Heart right ventricle (tissue), 16 donors: Measurements from ENCODE around the gene SEMA4F. TPM values are rescaled to one million over a fixed set of nuclear protein-coding genes. Genes with fewer than 3 reads are reported as not detected.
"Not testable (repeated sequence)": the region's sequence is repeated elsewhere in the genome, so short reads cannot be mapped to it uniquely, and the experiment has no call there.

Experiments used
- ATAC-seq, 8 donors: fragments of 200-7000 bp; cut with Tn5 transposase; one replicate each; pipeline ENCODE4 v1.9.1; 2020; ENCODE audit warnings: mild to moderate bottlenecking in 8 of 8, moderate library complexity in 8 of 8, moderate number of reproducible peaks in 1 of 8
- DNase-seq, 2 donors: peaks; one replicate each; pipeline ENCODE4 v3.0.0-alpha.2; 2020
- H3K27ac ChIP-seq, 10 donors: fragments of 200-600 bp; sonication (generic) in 2 of 10; one replicate each; pipeline versions ENCODE4 v1.5.0 to v1.8.0; 2020 to 2022; ENCODE audit warnings: mild to moderate bottlenecking in 3 of 10
- H3K27me3 ChIP-seq, 7 donors: fragments of 200-600 bp; one replicate each; pipeline ENCODE4 v1.8.0; 2021 to 2022; ENCODE audit warnings: mild to moderate bottlenecking in 2 of 7
- H3K36me3 ChIP-seq, 9 donors: fragments of 200-600 bp; sonication (generic) in 1 of 9; one replicate each; pipeline versions ENCODE4 v1.5.0 to v1.8.0; 2020 to 2022; ENCODE audit warnings: mild to moderate bottlenecking in 2 of 9
- H3K4me1 ChIP-seq, 9 donors: fragments of 200-600 bp; sonication (generic) in 1 of 9; one replicate each; pipeline versions ENCODE4 v1.5.0 to v1.8.0; 2020 to 2022; ENCODE audit warnings: mild to moderate bottlenecking in 4 of 9
- H3K4me3 ChIP-seq, 10 donors: fragments of 200-600 bp; sonication (generic) in 2 of 10; one replicate each; pipeline versions ENCODE4 v1.5.0 to v1.8.0; 2020 to 2022; ENCODE audit warnings: mild to moderate bottlenecking in 7 of 10, moderate library complexity in 2 of 10
- H3K9me3 ChIP-seq, 11 donors: fragments of 200-600 bp in 10 of 11; sonication (generic) in 2 of 11; one replicate each; pipeline versions ENCODE4 v1.5.0 to v1.8.0; 2013 to 2022; ENCODE audit warnings: mild to moderate bottlenecking in 2 of 11, control low read depth in 1 of 11, moderate library complexity in 1 of 11
- WGBS, 2 donors: extraction: QIAGEN DNeasy Blood & Tissue Kit; methylation state at CpG; one replicate each; pipeline ENCODE4 v1.1.7; 2013; ENCODE audit warnings: inconsistent platforms in 1 of 2; 5-methylcytosine and 5-hydroxymethylcytosine counted together
- intact Hi-C, 10 donors: fragments of 100-400 bp; cut with DNase I; formaldehyde crosslinking; loops; one replicate each; pipeline versions ENCODE4 v1.11.1 to v1.14.2; 2022
- polyA plus RNA-seq, 2 donors: library from polyadenylated mRNA; stranded (reverse); fragments of 200-250 nt; gene quantifications; one replicate each; pipeline ENCODE4 v1.2.3, GENCODE V29; 2013
- total RNA-seq, 10 donors: library from RNA; stranded (reverse); fragmentation: NEBNext Ultra II Directional in 3 of 10; extraction: Animal tissue kit (Norgen Biotek cat#: 25700) in 3 of 10; gene quantifications; one replicate each; pipeline versions ENCODE4 v1.2.1 to v1.2.4, GENCODE V29; 2021 to 2023
- TF ChIP-seq, protein P1 (sequence below), 9 donors: fragments of 200-600 bp; sonication (generic) in 2 of 9; IDR thresholded peaks; one replicate each; pipeline versions ENCODE4 v1.5.0 to v1.8.0; 2021 to 2022; ENCODE audit warnings: antibody characterized with exemption in 9 of 9, mild to moderate bottlenecking in 5 of 9, moderate library complexity in 1 of 9
- donor health status: Arrhythmogenic right ventricular cardiomyopathy.
- donor health status: ischemic (EF 13 %, LVEDD 7.1; RV severe dilation, severe dysfunction).
- donor health status: healthy with polysubstance abuse.
- donor health status: DM: no; HTN: yes; CAD: no.
- donor health status: DM: no; HTN: no; CAD: no.
- donor health status: ischemic (EF 25% LVEDD 6.9; RV normal size, moderate dysfunction).
- donor health status: ischemic (EF 25% LVEDD 5.7; RV mildly dilated, moderate dysfunction).
- donor health status: healthy.
- donor health status: DM: yes; HTN: yes; CAD: no.
- donor health status: Ischemic cardiomyopathy.
- donor health status: ischemic (EF 35%, LVEDD 5.7; RV mildly dilated, moderate dysfunction).
- donor health status: nonischemic (EF 11% LVEDD 7.7; RV severe dilation, severe dysfunction).
- donor health status: DM: yes; HTN: yes; CAD: no.
- donor health status: PGD.
- donor health status: ischemic (EF 29% LVEDD 5.4; RV normal size, mild dysfunction).
- donor health status: nonischemic (EF 23%, LVEDD 6.1; RV moderate dilation, normal function).

SEMA4F gene
- total and polyA plus RNA-seq, 12 donors: 1.1 to 5.1 (median 2.5) TPM

DNA sequence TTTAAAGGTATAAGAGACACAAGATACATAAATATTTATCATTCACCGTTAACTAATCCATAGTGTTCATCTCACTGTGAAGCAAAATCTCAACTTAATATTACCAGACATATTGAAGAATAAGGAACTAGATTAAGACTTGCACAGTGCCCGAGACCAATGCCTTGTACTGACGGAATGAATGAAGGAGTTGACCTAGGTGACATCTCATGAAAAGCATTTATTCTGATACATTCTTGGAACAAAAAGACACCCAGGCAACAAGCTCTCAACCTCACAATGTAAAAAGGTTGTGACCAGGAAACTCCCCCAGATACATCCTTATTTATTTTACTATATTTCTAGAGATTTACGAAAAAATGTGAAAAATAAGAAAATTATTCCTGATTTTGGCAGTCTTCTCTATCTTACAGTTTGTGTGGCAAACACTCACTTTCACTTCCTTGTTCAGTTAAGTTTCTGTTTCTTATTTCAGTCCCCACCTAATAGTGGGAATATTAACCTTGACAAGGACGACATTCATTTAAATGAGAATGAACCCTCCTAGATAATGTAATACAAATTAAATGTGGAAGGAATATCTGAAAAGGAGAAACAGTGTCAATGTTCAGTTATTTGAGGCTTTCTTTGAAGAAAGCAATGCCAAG, 34.3 kb upstream of the SEMA4F start:
- Histone ChIP-seq H3K4me3 (no peak overlapping the region), H3K4me1 (peaks cover 0 to 11% (median 0%) of the 10 kb centered on the region in 9 donors), H3K36me3 (no peaks in the 10 kb centered on the region), H3K9me3 (no peaks in the 10 kb centered on the region), H3K27me3 (peaks cover 0 to 32% (median 18%) of the 10 kb centered on the region in 7 donors), H3K27ac (no peak overlapping the region)
- TF ChIP-seq, protein P1, sequence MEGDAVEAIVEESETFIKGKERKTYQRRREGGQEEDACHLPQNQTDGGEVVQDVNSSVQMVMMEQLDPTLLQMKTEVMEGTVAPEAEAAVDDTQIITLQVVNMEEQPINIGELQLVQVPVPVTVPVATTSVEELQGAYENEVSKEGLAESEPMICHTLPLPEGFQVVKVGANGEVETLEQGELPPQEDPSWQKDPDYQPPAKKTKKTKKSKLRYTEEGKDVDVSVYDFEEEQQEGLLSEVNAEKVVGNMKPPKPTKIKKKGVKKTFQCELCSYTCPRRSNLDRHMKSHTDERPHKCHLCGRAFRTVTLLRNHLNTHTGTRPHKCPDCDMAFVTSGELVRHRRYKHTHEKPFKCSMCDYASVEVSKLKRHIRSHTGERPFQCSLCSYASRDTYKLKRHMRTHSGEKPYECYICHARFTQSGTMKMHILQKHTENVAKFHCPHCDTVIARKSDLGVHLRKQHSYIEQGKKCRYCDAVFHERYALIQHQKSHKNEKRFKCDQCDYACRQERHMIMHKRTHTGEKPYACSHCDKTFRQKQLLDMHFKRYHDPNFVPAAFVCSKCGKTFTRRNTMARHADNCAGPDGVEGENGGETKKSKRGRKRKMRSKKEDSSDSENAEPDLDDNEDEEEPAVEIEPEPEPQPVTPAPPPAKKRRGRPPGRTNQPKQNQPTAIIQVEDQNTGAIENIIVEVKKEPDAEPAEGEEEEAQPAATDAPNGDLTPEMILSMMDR (IDR thresholded peaks at IDR 0.05): no peak
- ATAC-seq (no peak), DNase-seq (no peak)
- WGBS, 2 donors: 85 to 86% methylated on average over 5 of the region's 5 CpGs
- intact Hi-C loops: no loop called here

DNA sequence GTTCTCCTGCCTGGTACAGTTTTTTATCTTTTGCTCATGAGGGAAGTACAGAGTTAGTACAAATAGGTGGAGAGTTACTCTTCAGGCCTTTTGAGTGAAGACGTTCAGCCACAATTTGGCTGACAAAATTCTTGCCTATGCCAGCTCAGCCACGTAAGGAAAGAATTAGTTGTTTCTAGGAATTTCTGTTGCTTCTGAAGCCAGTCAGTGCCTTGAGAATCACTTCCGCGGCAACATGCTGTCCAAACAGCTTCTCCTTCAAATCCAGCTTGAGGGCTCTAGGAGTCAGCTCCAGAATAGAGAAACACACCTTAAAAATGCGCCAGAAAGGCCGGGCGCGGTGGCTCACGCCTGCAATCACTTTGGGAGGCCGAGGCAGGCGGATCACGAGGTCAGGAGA, 33.4 kb upstream of the SEMA4F start:
- no peak overlapping the region for H3K4me3 ChIP-seq
- no peak overlapping the region for H3K27ac ChIP-seq
- intact Hi-C loops: no loop called here
- H3K36me3 ChIP-seq: no peaks in the 10 kb centered on the region
- ATAC-seq (no peak), DNase-seq (no peak)
- no peaks in the 10 kb centered on the region for H3K9me3 ChIP-seq
- H3K27me3 ChIP-seq: peaks cover 0 to 25% (median 10%) of the 10 kb centered on the region in 7 donors
- TF ChIP-seq, protein P1 (IDR thresholded peaks at IDR 0.05): no peak
- 85 to 87% methylated on average over 12 of the region's 12 CpGs for WGBS, 2 donors
- peaks cover 0 to 11% (median 0%) of the 10 kb centered on the region in 9 donors for H3K4me1 ChIP-seq

DNA sequence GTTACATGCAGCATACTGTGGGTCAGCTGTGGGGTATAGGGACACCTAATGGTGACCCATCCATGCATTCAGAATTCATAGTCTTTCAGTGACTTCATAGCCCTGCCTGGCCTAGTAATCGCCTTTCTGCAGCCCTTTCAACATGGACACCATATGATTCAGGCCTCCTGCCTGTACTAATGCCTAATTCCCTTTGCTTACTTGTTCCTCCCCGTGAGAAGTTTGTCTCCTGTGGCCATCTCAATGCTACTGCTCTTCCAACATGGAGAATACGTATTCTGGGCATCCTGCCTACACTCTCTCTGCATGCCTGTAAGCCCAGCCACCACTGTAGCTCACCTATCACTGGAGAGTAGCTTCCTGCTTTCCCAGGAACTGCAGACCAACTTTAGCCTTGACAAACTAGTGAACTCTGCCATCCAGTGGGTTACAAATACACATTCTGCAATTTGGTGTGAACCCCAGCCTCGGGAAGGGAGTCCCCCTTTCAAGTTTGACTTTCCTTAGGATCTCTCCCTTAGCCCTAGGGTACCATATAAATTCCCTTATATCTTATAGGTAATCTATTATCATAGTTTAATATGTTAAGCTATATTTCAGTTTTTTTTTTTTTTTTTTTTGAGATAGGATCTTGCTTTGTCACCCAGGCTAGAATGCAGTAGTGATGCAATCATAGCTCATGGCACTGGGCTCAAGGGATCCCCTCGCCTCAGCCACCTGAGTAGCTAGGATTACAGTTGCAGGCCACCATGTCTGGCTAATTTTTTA, 28.2 kb upstream of the SEMA4F start:
- no peak overlapping the region for H3K4me3 ChIP-seq
- ATAC-seq: no peak
- intact Hi-C loops: no loop called here

DNA sequence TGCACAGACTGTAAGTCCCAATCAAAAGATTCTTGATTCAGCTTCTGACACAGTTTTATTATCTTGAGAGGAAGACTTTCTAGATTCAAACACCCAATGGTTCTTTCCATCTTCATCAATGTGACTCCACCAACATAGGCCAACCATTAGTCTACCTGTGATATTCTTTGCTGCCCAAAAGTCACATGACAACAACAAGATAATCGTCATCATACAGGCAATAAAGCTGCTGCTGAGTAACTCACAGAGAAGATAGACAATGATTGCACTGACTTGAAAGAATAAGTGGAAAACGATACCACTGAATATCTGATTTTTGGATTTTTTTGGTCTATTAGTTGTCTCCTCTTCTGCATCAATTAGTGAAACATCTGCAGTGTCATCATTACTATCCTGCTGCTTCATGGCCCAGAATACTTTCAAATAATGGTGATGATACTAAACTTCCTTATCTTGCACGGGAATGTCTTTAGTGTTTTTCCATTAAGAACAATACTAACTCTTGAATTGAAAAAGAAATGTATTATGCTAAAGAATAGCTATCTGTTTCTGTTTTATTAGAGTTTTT, 25.4 kb upstream of the SEMA4F start:
- ATAC-seq: no peak
- WGBS, 2 donors: 61 to 69% methylated on average over 3 of the region's 3 CpGs
- TF ChIP-seq, protein P1 (IDR thresholded peaks at IDR 0.05): no peak
- Histone ChIP-seq H3K36me3 (no peaks in the 10 kb centered on the region), H3K4me1 (peaks cover 0 to 3% (median 0%) of the 10 kb centered on the region in 9 donors), H3K27ac (no peak overlapping the region), H3K27me3 (no peaks in the 10 kb centered on the region), H3K9me3 (no peaks in the 10 kb centered on the region), H3K4me3 (no peak overlapping the region)
- intact Hi-C loops: no loop called here
- no peak for DNase-seq

More for the DNA sequence above, 28.2 kb upstream of the SEMA4F start:
- WGBS, 2 donors: 79 to 80% methylated on average over 5 of the region's 5 CpGs
- peaks cover 0 to 3% (median 0%) of the 10 kb centered on the region in 7 donors for H3K27me3 ChIP-seq
- no peaks in the 10 kb centered on the region for H3K9me3 ChIP-seq
- DNase-seq: no peak
- TF ChIP-seq, protein P1 (IDR thresholded peaks at IDR 0.05): no peak
- no peaks in the 10 kb centered on the region for H3K4me1 ChIP-seq
- no peak overlapping the region for H3K27ac ChIP-seq
- H3K36me3 ChIP-seq: no peaks in the 10 kb centered on the region

DNA sequence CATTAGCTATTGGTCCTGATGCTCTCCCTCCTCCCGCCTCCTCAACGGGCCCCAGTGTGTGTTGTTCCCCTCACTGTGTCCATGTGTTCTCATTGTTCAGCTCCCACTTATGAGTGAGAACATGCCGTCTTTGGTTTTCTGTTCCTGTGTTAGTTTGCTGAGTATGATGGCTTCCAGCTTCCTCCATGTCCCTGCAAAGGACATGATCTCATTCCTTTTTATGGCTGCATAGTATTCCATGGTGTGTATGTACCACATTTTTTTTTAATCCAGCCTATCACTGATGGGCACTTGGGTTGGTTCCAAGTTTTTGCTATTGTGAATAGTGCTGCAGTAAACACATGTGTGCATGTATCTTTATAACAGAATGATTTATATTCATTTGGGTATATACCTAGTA, 23.6 kb upstream of the SEMA4F start:
- H3K4me3 ChIP-seq, DNase-seq, H3K27me3 ChIP-seq, intact Hi-C loops, H3K4me1 ChIP-seq, H3K36me3 ChIP-seq, H3K27ac ChIP-seq, ATAC-seq, H3K9me3 ChIP-seq: not testable (repeated sequence)
- WGBS, 2 donors: 94 to 95% methylated on average over 3 of the region's 3 CpGs
